Sigmoid colon (tissue), 7 donors: ENCODE measurements around the gene RHOU. TPM values are rescaled to one million over a fixed set of nuclear protein-coding genes. Genes with fewer than 3 reads are reported as not detected.

Experiments used
- DNase-seq: peaks from one replicate; pipeline ENCODE4 v3.0.0-alpha.2; 2019
- H3K27ac ChIP-seq, 4 donors: fragments of 200-600 bp; sonication (generic); one replicate each; pipeline ENCODE4 v1.5.1; 2016 to 2019; ENCODE audit warnings: mild to moderate bottlenecking in 1 of 4
- H3K27me3 ChIP-seq, 3 donors: fragments of 200-600 bp; sonication (generic); one replicate each; pipeline ENCODE4 v1.5.1; 2019; ENCODE audit warnings: mild to moderate bottlenecking in 1 of 3
- H3K36me3 ChIP-seq, 4 donors: fragments of 200-600 bp; sonication (generic); one replicate each; pipeline ENCODE4 v1.5.1; 2016 to 2019
- H3K4me1 ChIP-seq, 4 donors: fragments of 200-600 bp; sonication (generic); one replicate each; pipeline ENCODE4 v1.5.1; 2017 to 2019
- H3K4me3 ChIP-seq, 4 donors: fragments of 200-600 bp; sonication (generic); one replicate each; pipeline ENCODE4 v1.5.1; 2017 to 2019; ENCODE audit warnings: mild to moderate bottlenecking in 2 of 4, moderate library complexity in 1 of 4
- H3K9me3 ChIP-seq, 4 donors: fragments of 200-600 bp in 3 of 4; sonication (generic) in 3 of 4; one replicate each; pipeline versions ENCODE4 v1.5.1 to v1.6.1; 2013 to 2019
- CTCF ChIP-seq, 4 experiments: fragments of 450-650 bp in 3 of 4; fragments of 200-600 bp in 1 of 4; IDR thresholded peaks; one replicate each; pipeline ENCODE4 v1.5.1; 2016 to 2019; ENCODE audit warnings: antibody characterized with exemption in 4 of 4, mild to moderate bottlenecking in 3 of 4, moderate library complexity in 2 of 4
- EP300 ChIP-seq, 4 donors: sonication (generic); formaldehyde crosslinking; IDR thresholded peaks; one replicate each; pipeline ENCODE4 v1.6.1; 2017; ENCODE audit warnings: antibody characterized with exemption in 4 of 4
- POLR2A ChIP-seq, 2 donors: fragments of 450-650 bp; IDR thresholded peaks; one replicate each; pipeline ENCODE4 v1.6.1; 2016; ENCODE audit warnings: antibody characterized with exemption in 2 of 2, mild to moderate bottlenecking in 2 of 2, moderate library complexity in 2 of 2
- POLR2AphosphoS5 ChIP-seq, 4 donors: sonication (generic); formaldehyde crosslinking; IDR thresholded peaks; one replicate each; pipeline ENCODE4 v1.6.1; 2017; ENCODE audit warnings: antibody characterized with exemption in 4 of 4
- WGBS, 2 donors: extraction: QIAGEN DNeasy Blood & Tissue Kit; methylation state at CpG; one replicate each; pipeline ENCODE4 v1.1.7; 2013; 5-methylcytosine and 5-hydroxymethylcytosine counted together
- intact Hi-C: fragments of 100-400 bp; cut with DNase I; formaldehyde crosslinking; loops from one replicate; pipeline ENCODE4 v1.15.1; 2023
- polyA plus RNA-seq, 3 donors: library from polyadenylated mRNA; stranded (reverse); fragments of 200-250 nt; gene quantifications; one replicate each; pipeline ENCODE4 v1.2.3, GENCODE V29; 2013
- total RNA-seq, 4 donors: library from RNA; depleted of rRNA; stranded (reverse); fragments of >200 nt; gene quantifications; one replicate each; pipeline ENCODE4 v1.1.0, GENCODE V29; 2016
- donor health status: healthy with polysubstance abuse.
- donor health status: Bipolar disorder and iron deficiency.
- donor health status: healthy.

Gene RHOU
- total and polyA plus RNA-seq, 7 donors = 9.7 to 58.7 (median 18.3) TPM

- H3K4me1 ChIP-seq = no peaks in the 10 kb centered on the region
- no peak overlapping the region for H3K27ac ChIP-seq
- WGBS, 2 donors = 79 to 81% methylated on average over 3 of the region's 3 CpGs
- TF ChIP-seq POLR2A (IDR thresholded peaks at IDR 0.05) (no peak), POLR2AphosphoS5 (IDR thresholded peaks at IDR 0.05) (no peak), CTCF (IDR thresholded peaks at IDR 0.05) (no peak), EP300 (IDR thresholded peaks at IDR 0.05) (no peak)
- no peak overlapping the region for H3K4me3 ChIP-seq
- intact Hi-C loops = no loop called here
- H3K9me3 ChIP-seq = no peaks in the 10 kb centered on the region
- no peaks in the 10 kb centered on the region for H3K27me3 ChIP-seq
- no peak for DNase-seq
- no peaks in the 10 kb centered on the region for H3K36me3 ChIP-seq
Measured at GRCh38 chr1:228763561-228763960, 28.3 kb downstream of the RHOU start.

- Histone ChIP-seq H3K4me1 (no peaks in the 10 kb centered on the region), H3K36me3 (no peaks in the 10 kb centered on the region), H3K27me3 (no peaks in the 10 kb centered on the region), H3K27ac (no peak overlapping the region), H3K9me3 (no peaks in the 10 kb centered on the region), H3K4me3 (no peak overlapping the region)
- TF ChIP-seq POLR2A (IDR thresholded peaks at IDR 0.05) = no peak
- no peak for TF ChIP-seq POLR2AphosphoS5 (IDR thresholded peaks at IDR 0.05)
- no peak for TF ChIP-seq CTCF (IDR thresholded peaks at IDR 0.05)
- TF ChIP-seq EP300 (IDR thresholded peaks at IDR 0.05) = no peak
- WGBS, 2 donors = 64 to 68% methylated on average over 8 of the region's 8 CpGs
- intact Hi-C loops = no loop called here
- DNase-seq = no peak
Measured at GRCh38 chr1:228765168-228765946, 30.1 kb downstream of the RHOU start.

- 88 to 91% methylated on average over 3 of the region's 3 CpGs for WGBS, 2 donors
Measured at GRCh38 chr1:228766788-228767187, 31.5 kb downstream of the RHOU start.

GRCh38 chr1:228767636-228768354, 32.5 kb downstream of the RHOU start:
- intact Hi-C loops = no loop called here

More at GRCh38 chr1:228766788-228767187, 31.5 kb downstream of the RHOU start:
- no peak for DNase-seq
- no peaks in the 10 kb centered on the region for H3K36me3 ChIP-seq
- H3K27ac ChIP-seq = no peak overlapping the region
- no peak for TF ChIP-seq POLR2AphosphoS5 (IDR thresholded peaks at IDR 0.05)
- TF ChIP-seq POLR2A (IDR thresholded peaks at IDR 0.05) = no peak
- TF ChIP-seq EP300 (IDR thresholded peaks at IDR 0.05) = no peak
- no peak for TF ChIP-seq CTCF (IDR thresholded peaks at IDR 0.05)
- H3K4me3 ChIP-seq = no peak overlapping the region
- intact Hi-C loops = no loop called here
- H3K27me3 ChIP-seq = no peaks in the 10 kb centered on the region
- no peaks in the 10 kb centered on the region for H3K9me3 ChIP-seq
- no peaks in the 10 kb centered on the region for H3K4me1 ChIP-seq

More at GRCh38 chr1:228767636-228768354, 32.5 kb downstream of the RHOU start:
- 69 to 80% methylated on average over 6 of the region's 6 CpGs for WGBS, 2 donors
- TF ChIP-seq POLR2A (IDR thresholded peaks at IDR 0.05) (no peak), POLR2AphosphoS5 (IDR thresholded peaks at IDR 0.05) (no peak), CTCF (IDR thresholded peaks at IDR 0.05) (no peak), EP300 (IDR thresholded peaks at IDR 0.05) (no peak)
- no peak overlapping the region for H3K4me3 ChIP-seq
- H3K9me3 ChIP-seq = no peaks in the 10 kb centered on the region
- DNase-seq = no peak
- H3K27ac ChIP-seq = no peak overlapping the region
- H3K36me3 ChIP-seq = no peaks in the 10 kb centered on the region
- no peaks in the 10 kb centered on the region for H3K27me3 ChIP-seq
- H3K4me1 ChIP-seq = no peaks in the 10 kb centered on the region
